A673 (cell line): ENCODE measurements around the gene MRPL51.

Experiments
- EZH2 ChIP-seq: fragments of 200-600 bp; sonication (generic); IDR thresholded peaks from 2 replicates; pipeline ENCODE4 v1.6.1; 2017; ENCODE audit warnings: borderline replicate concordance, low read depth, mild to moderate bottlenecking, mixed read lengths, antibody characterized with exemption, low read length; ENCODE audit not compliant: poor library complexity, severe bottlenecking
- TF ChIP-seq, protein P1 (sequence below): fragments of 300-800, 200-600 bp; sonication (generic); conservative IDR thresholded peaks from 2 replicates; pipeline ENCODE4 v1.5.1; 2017; ENCODE audit warnings: low read depth, mild to moderate bottlenecking, antibody characterized with exemption, low read length, moderate library complexity, mixed read lengths

DNA sequence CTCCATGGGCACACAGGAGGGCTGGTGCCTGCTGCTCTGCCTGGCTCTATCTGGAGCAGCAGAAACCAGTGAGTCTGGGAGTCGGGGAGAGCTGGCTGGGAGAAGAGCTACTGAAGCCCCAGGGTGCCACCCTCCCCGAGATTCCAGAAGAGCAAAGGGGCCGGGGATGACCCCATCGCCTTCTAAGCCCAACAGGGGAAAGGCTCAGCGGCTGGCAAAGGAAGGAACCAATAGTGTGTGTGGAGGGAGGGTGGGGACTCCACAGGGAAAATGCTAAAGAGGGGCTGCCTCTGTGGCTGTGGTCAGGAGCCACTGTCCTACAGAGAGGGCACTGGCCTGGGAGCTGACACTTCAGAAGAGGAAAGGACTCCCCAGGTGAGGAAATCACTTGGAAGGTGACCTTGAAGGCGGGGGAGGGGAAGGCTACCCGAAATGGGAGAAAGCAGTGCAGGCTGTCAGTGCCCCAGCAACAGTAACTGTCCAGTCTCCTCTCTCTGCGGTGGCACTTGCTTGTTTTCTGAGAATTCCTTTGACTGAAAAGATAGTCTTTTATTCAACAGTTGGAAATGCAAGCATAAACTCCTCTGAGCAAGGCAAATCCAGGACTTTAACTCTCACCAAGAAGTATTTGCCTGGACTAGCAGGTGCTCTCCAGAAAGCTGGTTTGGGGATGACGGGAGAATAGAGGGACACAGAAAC lies 40.7 kb downstream of the MRPL51 start:
- TF ChIP-seq, protein P1, sequence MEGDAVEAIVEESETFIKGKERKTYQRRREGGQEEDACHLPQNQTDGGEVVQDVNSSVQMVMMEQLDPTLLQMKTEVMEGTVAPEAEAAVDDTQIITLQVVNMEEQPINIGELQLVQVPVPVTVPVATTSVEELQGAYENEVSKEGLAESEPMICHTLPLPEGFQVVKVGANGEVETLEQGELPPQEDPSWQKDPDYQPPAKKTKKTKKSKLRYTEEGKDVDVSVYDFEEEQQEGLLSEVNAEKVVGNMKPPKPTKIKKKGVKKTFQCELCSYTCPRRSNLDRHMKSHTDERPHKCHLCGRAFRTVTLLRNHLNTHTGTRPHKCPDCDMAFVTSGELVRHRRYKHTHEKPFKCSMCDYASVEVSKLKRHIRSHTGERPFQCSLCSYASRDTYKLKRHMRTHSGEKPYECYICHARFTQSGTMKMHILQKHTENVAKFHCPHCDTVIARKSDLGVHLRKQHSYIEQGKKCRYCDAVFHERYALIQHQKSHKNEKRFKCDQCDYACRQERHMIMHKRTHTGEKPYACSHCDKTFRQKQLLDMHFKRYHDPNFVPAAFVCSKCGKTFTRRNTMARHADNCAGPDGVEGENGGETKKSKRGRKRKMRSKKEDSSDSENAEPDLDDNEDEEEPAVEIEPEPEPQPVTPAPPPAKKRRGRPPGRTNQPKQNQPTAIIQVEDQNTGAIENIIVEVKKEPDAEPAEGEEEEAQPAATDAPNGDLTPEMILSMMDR, result no peak
- TF ChIP-seq EZH2, result no peak
